MM.1S (cell line): ENCODE measurements around the gene CNKSR3.
"Not testable (repeated sequence)": the region's sequence is repeated elsewhere in the genome, so short reads cannot be mapped to it uniquely, and the experiment has no call there.

Experiments
- DNase-seq: peaks from one replicate; pipeline ENCODE4 v3.0.0-alpha.2; 2015
- H2AFZ ChIP-seq: fragments of 300-600 bp; sonication (generic); 2 replicates; pipeline ENCODE4 v1.6.0; 2016; ENCODE audit warnings: antibody characterized with exemption, low read length
- H3F3A ChIP-seq: fragments of 300-600 bp; sonication (generic); 2 replicates; pipeline ENCODE4 v1.6.1; 2016; ENCODE audit warnings: mild to moderate bottlenecking, antibody characterized with exemption, low read length, moderate library complexity, mixed read lengths; ENCODE audit not compliant: insufficient read depth
- H3K27ac ChIP-seq: fragments of 300-600 bp; sonication (generic); 2 replicates; pipeline ENCODE4 v1.5.1; 2016; ENCODE audit warnings: mild to moderate bottlenecking, low read length
- H3K27me3 ChIP-seq: fragments of 300-600 bp; sonication (generic); replicated peaks from 2 replicates; pipeline ENCODE4 v1.6.0; 2016; ENCODE audit warnings: low read length; ENCODE audit not compliant: insufficient read depth
- H3K36me3 ChIP-seq: fragments of 300-600 bp; sonication (generic); replicated peaks from 2 replicates; pipeline ENCODE4 v1.6.1; 2016; ENCODE audit warnings: mild to moderate bottlenecking, low read length, mixed read lengths; ENCODE audit not compliant: insufficient read depth
- H3K4me1 ChIP-seq: fragments of 300-600 bp; sonication (generic); 2 replicates; pipeline ENCODE4 v1.6.1; 2016; ENCODE audit warnings: low read length, mixed read lengths
- H3K4me2 ChIP-seq: fragments of 300-600 bp; sonication (generic); 2 replicates; pipeline ENCODE4 v1.6.0; 2016; ENCODE audit warnings: low read depth, low read length
- H3K4me3 ChIP-seq: fragments of 300-600 bp; sonication (generic); 2 replicates; pipeline ENCODE4 v1.5.1; 2016; ENCODE audit warnings: low read length, mixed read lengths
- H3K79me2 ChIP-seq: fragments of 300-600 bp; sonication (generic); 2 replicates; pipeline ENCODE4 v1.6.1; 2016; ENCODE audit warnings: mixed run types, low read length, mixed read lengths
- H3K9ac ChIP-seq: fragments of 300-600 bp; sonication (generic); 2 replicates; pipeline ENCODE4 v1.6.1; 2016; ENCODE audit warnings: low read length, mixed read lengths
- H3K9me2 ChIP-seq: fragments of 300-600 bp; sonication (generic); replicated peaks from 2 replicates; pipeline ENCODE4 v1.6.1; 2016; ENCODE audit warnings: mild to moderate bottlenecking, low read length, mixed read lengths; ENCODE audit not compliant: insufficient read depth
- H3K9me3 ChIP-seq: fragments of 300-600 bp; sonication (generic); replicated peaks from 2 replicates; pipeline ENCODE4 v1.6.1; 2016; ENCODE audit warnings: mild to moderate bottlenecking, low read length, mixed read lengths; ENCODE audit not compliant: insufficient read depth
- H4K20me1 ChIP-seq: fragments of 300-600 bp; sonication (generic); 2 replicates; pipeline ENCODE4 v1.6.1; 2016; ENCODE audit warnings: mild to moderate bottlenecking, low read length, moderate library complexity, mixed read lengths; ENCODE audit not compliant: insufficient read depth
- CTCF ChIP-seq: fragments of 300-600 bp; sonication (generic); IDR thresholded peaks from 2 replicates; pipeline ENCODE4 v1.5.1; 2016; ENCODE audit warnings: antibody characterized with exemption, low read length, mixed read lengths
- EZH2 ChIP-seq: fragments of 300-600 bp; sonication (generic); optimal IDR thresholded peaks from 2 replicates; pipeline ENCODE3; 2017; ENCODE audit warnings: low read depth, mild to moderate bottlenecking, antibody characterized with exemption, low read length, mixed read lengths
- EZH2phosphoT487 ChIP-seq: fragments of 300-600 bp; sonication (generic); IDR thresholded peaks from 2 replicates; pipeline ENCODE4 v1.6.1; 2018; ENCODE audit warnings: antibody characterized with exemption, low read length

Gene CNKSR3

DNA sequence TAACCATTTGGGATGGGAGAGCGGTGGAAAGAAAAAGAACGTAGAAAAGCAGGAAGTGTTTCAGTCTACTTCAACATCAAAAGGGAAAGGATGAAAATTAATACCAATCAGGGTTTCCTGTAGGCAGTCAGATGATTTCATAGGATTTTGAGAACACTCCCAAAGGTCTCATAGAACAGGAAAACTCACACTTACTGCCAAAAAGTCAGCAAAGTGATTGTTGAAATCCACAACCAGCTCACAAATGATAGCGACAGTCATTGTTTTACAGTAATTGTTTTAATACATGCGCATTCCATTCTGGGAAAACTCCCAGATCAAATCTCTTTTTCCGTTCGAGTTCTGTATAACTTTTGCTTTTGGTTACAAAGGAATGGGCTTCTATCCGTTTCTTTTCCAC is 5.3 kb upstream of the CNKSR3 start:
- Histone ChIP-seq H3F3A (no peaks in the 10 kb centered on the region), H4K20me1 (no peaks in the 10 kb centered on the region), H3K9me3 (no peaks in the 10 kb centered on the region), H3K27ac (no peak overlapping the region), H3K79me2 (no peaks in the 10 kb centered on the region), H3K4me3 (no peak overlapping the region), H3K27me3 (no peaks in the 10 kb centered on the region), H3K36me3 (no peaks in the 10 kb centered on the region), H2AFZ (no peak overlapping the region), H3K4me1 (no peaks in the 10 kb centered on the region), H3K4me2 (no peak overlapping the region), H3K9ac (no peak overlapping the region), H3K9me2 (no peaks in the 10 kb centered on the region)
- DNase-seq = no peak
- TF ChIP-seq EZH2 = no peak
- TF ChIP-seq CTCF = no peak
- no peak for TF ChIP-seq EZH2phosphoT487

GRCh38 chr6:154515076-154515475 is 4.6 kb upstream of the CNKSR3 start:
- H4K20me1 ChIP-seq, H3K9me2 ChIP-seq, DNase-seq, H2AFZ ChIP-seq, H3K4me3 ChIP-seq, H3K9me3 ChIP-seq, H3F3A ChIP-seq, H3K4me1 ChIP-seq, H3K36me3 ChIP-seq, H3K27ac ChIP-seq, H3K27me3 ChIP-seq, H3K9ac ChIP-seq, H3K4me2 ChIP-seq, H3K79me2 ChIP-seq: not testable (repeated sequence)

DNA sequence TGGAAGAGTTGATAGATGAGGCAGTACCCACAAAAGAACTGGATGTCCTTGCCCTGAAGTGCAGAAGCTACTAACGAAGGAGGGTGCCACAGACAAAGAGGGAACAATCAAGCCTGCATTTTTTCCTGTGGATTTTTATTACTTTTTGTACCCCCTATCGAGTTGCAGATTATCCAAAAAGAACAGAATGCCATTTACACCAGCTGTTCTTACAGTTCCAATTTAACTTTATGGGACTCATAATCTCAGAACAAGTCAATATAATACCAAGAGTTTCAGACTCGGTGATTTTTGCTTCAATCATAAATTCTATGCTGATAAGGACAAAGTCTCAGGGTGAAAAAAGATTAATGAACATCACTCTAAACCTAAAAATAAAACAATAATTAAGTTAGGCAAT is 4.0 kb upstream of the CNKSR3 start:
- Histone ChIP-seq H3K4me1 (no peaks in the 10 kb centered on the region), H3K27me3 (no peaks in the 10 kb centered on the region), H3K9ac (no peak overlapping the region), H3K36me3 (no peaks in the 10 kb centered on the region), H2AFZ (no peak overlapping the region), H4K20me1 (no peaks in the 10 kb centered on the region), H3K9me2 (no peaks in the 10 kb centered on the region), H3K79me2 (no peaks in the 10 kb centered on the region), H3K4me2 (no peak overlapping the region), H3F3A (no peaks in the 10 kb centered on the region), H3K4me3 (no peak overlapping the region), H3K27ac (no peak overlapping the region), H3K9me3 (no peaks in the 10 kb centered on the region)
- TF ChIP-seq EZH2 (no peak), EZH2phosphoT487 (no peak), CTCF (no peak)
- DNase-seq = no peak

DNA sequence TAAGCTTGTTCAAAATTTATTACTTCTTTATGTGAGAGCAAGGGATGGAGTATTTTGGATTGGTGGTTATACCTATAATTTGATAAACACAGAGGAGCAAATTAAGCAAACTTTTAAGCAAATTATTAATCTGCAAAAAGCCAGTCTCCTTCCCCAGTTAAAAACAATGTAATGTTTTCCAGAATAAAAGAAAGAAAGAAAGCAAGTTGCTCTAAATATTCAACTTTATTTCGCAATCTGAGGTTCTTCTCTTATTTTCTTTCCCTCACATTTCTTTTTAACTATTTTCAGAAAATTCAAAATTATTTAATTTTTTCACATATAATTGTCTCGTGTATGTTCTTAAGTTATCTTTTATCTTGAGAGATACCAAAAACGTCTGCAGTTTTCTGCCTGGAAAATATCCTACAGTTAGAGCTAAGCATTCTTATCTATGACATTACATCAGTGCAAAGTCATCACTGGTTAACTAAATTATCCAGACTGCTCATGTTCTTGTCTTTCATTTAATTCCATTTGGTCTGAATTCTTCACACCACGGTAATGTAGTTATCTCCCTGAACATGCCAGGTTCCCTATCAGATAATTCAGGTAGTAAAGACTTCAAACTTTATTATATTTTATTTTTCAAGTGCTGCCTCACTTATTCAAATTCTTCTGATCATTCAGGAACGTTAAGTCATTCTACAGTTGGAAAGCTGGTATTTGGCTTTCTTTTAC is 3.3 kb upstream of the CNKSR3 start:
- no peaks in the 10 kb centered on the region for H3F3A ChIP-seq
- no peaks in the 10 kb centered on the region for H4K20me1 ChIP-seq
- H3K27me3 ChIP-seq = no peaks in the 10 kb centered on the region
- H2AFZ ChIP-seq = no peak overlapping the region
- H3K9me2 ChIP-seq = no peaks in the 10 kb centered on the region
- H3K4me1 ChIP-seq = no peaks in the 10 kb centered on the region
- no peak overlapping the region for H3K9ac ChIP-seq
- H3K36me3 ChIP-seq = no peaks in the 10 kb centered on the region
- H3K4me3 ChIP-seq = no peak overlapping the region
- no peaks in the 10 kb centered on the region for H3K9me3 ChIP-seq
- H3K4me2 ChIP-seq = no peak overlapping the region
- DNase-seq = no peak
- no peak overlapping the region for H3K27ac ChIP-seq
- no peaks in the 10 kb centered on the region for H3K79me2 ChIP-seq
- TF ChIP-seq EZH2 (no peak), CTCF (no peak), EZH2phosphoT487 (no peak)
